ENCODE measurements around the gene CCDC149.
"Not testable (repeated sequence)": the region's sequence is repeated elsewhere in the genome, so short reads cannot be mapped to it uniquely, and the experiment has no call there.

CCDC149 gene

DNA sequence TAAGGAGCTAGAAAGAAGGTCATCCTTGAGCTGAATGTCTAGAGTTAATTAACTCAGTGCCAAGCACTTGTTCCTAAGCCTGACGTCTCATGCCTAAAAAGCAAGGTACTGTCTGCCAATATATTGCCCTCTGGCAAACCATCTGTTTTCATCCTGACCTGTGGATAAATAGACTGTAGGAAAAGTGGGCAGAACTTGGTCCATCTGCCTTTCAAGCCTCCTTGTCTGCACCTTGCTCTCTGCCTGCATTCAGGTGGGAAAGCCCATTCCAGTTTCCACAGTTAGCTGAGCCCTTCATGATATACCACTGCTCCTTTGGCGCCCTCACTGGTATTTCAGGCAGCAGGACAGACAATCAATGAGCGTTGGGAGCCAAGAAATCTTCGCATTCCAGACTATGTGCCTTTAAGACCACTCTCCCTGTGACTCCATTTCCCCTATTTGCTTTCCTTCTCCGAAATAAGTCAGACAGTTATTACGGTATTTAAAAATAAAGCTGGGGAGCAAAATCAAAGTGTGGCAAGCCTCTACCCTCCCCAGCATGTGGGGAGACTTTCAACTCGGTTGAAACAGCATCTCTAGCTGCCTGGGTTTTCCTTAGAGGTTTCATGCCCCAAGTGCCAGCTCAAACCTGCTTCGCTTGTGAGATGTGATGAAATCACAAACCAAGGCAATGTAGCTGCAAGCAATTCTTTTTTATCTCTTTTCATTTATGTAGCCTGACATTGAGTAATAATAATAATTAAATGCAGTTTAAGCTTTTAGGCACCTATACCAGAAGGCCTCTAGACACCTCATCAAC lies 2.5 kb upstream of the CCDC149 start:
- no peak for FAIRE-seq

DNA sequence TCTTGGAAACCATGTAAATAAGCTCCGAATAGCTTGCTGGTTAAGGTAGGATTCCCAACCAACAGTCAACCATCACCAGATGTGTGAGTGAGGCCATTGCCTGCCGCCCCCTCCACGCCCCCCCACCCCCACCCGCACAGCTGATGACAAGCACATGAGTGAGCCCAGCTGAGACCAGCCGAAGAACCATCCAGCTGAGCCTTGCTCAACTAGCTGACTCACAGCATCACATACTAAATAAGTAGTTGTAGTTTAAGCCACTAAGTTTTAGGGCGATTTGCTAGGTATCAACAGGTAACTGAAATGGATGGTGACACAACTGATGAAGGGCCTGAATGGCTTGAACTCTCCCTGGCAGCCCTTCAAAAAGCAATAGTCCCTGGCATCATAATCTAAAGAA lies 1.6 kb upstream of the CCDC149 start:
- no peak for FAIRE-seq

DNA sequence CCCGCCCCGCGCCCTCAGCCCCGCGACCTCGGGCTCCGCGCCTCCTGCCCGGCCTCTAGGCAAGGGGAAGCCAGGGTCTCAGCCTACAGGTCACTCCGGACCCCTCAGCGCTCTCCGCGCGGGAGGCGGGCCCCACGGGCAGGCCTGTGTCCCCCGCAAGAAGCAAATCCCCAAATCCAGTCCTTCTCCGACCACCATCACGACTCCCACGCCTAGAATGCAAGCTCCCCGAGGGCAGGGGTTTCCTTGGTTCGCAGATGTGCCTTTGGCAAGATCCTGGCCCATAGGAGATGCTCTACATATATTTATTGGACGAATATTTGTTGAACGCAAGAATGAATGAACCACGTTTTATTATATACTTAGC lies 260 bp upstream of the CCDC149 start:
- no peak for FAIRE-seq

DNA sequence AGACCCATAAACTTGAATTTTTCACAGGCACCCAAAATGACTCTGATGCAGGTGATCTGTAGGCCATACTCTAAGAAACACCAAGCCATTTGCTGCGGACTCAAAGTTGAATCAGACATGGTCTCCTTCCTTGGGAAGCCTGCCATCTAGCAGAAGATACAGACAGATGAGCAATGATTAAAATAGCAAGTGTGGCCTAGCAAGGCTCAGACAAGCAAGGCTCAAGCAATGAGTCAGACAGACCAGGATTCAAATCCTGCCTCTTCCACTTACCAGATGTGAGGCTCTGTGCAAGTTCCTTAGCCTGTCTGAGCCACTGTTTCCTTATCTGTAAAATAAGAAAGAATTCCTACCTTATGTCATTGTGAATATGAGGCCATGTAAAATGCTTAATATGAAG lies 2.3 kb downstream of the CCDC149 start:
- FAIRE-seq, result no peak

DNA sequence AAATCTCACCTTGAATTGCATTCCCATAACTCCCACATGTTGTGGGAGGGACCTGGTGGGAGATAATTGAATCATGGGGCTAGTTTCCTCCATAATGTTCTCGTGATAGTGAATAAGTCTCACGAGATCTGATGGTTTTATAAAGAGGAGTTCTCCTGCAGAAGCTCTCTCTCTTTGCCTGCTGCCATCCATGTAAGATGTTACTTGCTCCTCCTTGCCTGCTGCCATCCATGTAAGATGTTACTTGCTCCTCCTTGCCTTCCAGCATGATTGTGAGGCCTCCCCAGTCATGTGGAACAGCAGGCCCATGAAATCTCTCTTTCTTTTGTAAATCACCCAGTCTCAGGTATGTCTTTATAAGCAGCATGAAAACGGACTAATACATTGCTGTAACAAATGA lies 3.2 kb downstream of the CCDC149 start:
- not testable (repeated sequence) for FAIRE-seq

DNA sequence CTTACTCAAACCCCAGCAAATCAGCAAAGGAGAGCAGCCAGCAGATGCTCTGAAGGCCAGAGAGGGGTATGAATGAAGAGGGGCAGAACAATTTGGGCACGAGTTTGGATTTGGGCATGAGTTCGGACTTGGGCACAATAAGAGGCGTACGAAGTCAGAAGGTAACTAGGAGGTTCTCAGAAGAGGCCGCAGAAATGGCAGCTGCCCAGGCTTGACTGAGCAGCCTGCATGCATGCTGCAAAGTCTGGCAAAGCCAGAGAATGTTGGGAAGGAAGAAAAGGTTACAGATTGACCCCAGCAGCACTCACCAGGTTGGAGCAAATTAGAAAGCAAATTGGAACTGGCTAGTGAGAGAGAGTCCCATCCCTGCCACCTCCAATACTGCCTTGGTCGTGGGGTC lies 15.2 kb downstream of the CCDC149 start:
- FAIRE-seq, result no peak

DNA sequence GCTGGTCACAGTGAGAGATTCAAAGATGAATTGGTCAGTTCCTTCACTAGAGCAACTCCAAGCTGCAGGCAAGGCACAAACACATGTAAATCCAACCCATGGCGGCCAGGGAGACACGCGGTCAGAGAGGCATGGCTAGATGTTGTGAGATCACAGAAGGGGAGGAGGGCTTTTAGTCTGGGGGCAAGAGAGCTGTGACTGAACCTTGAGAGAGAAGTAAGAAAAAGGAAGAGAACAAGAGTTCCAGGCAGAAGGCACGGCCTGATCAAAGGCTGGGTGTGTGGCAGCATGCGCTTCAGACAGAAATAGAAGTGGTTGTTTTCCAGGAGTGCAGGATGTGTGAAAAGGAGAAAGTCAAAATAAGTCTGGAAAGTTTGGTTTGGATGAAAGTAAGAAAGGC lies 15.9 kb downstream of the CCDC149 start:
- no peak for FAIRE-seq

DNA sequence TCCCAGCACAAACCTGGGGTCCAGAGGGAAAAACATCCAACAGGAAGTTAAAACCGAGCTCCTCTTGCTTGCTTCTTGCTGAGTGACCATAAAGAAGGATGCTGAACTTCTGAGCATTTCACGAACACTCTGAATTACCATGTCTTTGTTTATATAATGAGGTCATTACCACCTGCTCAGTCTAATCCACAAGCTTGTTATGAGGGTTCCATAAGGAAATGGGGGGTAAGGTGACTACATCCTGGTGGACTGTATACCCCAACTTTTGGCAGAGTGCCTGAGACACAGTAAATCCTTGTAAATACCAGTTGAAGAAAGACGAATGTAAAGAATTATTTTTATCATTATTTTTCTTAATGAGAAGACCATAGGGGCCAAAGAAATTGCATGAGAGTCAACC lies 16.8 kb downstream of the CCDC149 start:
- no peak for FAIRE-seq

DNA sequence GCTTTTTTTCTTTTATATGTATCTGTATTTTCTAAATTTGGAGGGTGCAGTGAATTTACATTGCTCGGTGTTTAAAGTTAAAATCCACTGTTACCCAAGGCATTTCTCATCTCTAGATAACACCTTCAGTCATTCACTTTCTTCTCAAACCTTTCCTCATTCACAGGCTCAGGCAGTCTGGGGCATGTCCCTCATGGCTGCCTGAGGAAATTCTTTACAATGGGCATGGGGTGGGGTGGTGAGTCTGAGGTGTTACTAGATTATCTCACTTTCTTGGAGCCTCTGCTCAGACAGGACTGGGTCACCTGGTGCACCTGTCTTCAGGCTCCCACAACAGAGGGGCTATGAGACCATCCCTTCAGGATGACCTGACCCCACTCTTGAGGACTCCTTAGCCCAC lies 17.4 kb downstream of the CCDC149 start:
- no peak for FAIRE-seq

DNA sequence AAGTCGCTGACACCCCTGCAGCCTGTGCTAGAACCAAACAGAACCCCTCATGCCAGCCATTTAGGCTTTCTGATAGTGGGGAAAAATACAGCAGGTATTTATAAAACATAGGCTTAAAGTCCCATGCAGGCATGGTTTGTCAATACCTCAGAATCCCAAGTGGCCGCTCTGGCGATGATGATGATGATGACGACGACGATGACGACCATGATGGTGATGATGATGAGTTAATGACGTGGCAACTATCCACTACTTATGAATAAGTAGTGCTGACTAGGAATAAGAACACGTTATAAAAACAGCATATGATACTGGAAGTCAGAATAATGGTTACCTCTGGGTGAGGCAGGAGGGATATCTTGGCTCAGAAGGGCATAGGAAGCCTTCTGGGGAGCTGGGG lies 18.0 kb downstream of the CCDC149 start:
- no peak for FAIRE-seq

DNA sequence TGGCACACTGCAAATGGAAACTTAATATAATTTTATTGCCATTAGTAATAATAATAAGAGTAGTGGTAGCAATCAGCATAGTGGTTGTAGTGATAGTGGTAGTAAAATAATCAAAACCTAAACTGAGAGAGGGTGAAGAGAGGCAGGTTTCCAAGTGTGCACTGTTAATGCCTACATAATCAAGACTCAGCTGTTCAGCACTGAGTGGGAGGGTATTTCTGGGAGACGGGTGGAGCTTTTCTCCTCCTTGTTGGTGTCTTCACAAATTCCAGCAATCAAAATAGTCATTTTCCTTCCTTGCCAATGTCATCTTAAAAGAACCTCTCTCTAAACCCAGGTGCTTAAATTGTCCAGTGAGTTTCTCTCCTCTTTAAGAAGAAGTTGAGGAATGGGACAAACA lies 18.6 kb downstream of the CCDC149 start:
- no peak for FAIRE-seq

DNA sequence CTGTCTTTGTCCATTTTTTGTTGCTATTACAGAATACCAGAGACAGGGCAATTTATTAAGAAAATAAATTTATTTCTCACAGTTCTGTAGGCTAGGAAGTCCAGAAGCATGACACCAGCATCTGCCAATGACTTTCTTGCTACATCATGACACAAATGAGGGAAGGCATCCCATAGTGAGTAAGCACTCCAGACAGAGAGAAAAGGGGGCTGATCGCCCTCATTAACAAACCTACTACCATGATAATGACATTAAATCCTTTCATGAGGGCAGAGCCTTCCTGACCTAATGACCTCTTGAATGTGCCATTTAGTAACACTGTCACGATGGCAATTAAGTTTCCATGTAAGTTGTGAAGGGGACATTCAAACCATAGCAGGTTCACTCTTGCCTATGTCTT lies 20.1 kb downstream of the CCDC149 start:
- FAIRE-seq, result no peak

DNA sequence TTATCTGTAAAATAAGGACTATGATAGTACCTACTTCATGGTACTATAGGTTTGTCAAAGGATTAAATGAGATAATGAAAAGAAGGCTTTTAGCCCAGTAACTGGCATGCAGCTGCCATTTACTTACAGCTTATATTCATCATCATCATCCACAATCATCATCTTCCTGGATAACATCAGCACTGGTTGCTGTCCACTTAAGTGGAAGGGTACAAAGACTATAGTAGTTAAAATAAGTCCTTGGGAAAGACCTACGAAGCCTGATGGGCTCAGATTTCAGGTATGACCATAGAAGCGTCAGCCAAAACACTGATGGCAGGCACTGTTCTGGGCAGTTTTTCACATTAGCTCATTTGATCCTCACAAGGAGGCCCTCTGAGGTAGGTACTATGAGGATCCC lies 20.6 kb downstream of the CCDC149 start:
- no peak for FAIRE-seq

DNA sequence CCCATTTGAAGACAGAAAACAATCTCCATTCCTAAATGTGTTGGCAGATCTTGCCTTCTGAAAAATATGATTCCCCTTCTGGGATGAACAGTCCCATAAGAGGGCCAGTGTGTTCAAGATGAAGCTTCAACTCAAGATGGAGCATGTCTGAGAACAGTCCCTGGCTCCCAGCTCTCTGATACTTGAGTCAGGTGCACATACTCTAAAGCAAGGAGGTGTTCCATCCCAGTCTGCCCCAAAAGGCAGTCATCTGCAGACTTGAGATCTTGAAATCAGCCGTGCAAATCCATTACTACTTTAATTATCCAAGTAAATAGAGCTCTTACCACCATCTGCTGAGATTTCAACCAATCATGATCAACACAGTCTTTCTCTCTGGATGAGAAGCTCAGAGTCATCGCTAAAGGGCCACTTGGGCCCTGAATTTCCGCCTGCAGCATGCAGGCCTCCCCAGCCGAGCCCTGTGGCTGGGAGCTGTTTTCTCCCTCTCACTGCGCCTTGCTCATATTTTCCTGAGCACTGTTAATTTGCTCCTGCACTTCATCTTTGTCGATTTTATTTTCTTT lies 22.2 kb downstream of the CCDC149 start:
- FAIRE-seq, result no peak

DNA sequence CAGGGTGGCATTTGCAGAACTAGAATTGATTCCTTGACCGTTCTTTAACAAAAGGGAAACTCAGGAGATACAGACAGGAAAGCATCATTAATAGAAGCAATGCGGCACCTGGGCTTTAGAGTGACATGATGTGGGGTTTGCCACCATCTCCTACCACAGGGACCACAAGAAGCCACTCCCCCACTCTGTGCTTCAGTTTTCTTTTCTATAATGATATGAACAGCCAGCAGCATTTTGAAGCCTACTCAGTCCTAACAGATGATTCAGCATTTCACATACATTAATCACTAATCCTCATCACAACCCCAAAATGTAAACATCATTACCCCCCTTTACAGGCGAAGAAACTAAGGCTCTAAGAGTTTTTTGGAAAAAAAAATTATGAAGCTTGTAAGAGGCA lies 22.9 kb downstream of the CCDC149 start:
- no peak for FAIRE-seq

DNA sequence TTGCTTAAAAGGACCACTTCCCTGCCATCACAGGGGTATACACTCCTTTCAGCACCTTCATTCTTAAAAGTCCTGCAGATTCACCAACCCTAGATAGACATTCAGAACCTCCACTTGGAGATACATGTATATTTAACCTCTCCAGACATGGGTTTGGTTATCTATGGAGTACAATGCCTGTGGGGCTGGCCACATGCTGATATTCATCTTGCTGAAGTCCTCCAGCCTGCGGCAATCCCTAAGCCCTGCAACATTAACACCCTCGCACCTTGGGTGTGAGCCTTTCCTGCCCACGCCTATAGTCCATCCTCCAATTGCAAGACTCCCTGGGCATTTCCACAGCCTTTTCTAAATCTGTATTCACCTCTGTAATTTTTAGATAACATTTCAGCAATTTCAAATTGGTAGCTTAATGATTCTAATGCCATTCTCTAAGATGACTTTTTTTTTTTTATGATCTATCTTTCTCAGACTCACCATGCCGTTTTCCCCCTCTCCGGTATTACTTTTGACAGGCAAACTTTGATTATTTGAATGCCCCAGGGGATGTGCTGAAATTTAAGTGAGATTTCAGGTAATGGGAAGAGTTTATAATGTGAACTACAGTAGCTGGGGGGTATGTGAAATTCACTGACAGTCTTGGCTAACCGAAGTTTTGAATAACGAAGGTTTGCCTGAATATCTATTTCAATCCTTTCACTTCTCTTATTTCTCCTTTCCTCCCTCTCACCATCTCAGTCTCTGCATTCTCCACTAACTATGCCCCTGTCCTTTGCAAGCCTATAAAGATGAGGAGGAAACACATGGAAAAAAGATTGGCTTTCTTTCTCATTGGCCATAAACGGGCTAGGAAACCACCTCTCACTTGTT lies 24.1 kb downstream of the CCDC149 start:
- no peak for FAIRE-seq

DNA sequence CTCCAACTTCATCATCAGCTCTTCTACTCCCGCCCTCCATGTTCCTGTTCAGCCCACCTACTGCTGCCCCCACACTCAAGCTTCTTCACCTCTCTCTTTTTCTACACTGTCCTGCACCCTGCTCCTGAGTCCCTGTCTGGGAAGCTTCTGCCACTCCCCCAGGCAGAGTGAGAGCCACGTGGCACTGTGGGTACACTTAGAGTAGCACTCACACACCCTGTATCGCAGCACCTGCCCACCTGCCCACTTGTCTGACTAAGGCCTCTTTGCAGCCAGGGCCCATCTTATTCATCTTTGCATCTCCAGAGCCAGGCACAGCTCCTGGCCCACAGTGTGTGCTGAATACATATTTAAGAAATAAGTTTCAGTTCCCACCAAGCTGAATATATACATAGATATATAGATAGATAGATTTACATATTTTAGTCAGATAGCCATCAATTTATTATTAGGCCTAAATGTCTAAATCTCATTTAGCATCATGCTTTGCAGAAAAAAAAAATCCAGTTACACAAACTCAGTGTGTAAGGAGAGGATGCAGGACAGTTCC lies 24.9 kb downstream of the CCDC149 start:
- no peak for FAIRE-seq

DNA sequence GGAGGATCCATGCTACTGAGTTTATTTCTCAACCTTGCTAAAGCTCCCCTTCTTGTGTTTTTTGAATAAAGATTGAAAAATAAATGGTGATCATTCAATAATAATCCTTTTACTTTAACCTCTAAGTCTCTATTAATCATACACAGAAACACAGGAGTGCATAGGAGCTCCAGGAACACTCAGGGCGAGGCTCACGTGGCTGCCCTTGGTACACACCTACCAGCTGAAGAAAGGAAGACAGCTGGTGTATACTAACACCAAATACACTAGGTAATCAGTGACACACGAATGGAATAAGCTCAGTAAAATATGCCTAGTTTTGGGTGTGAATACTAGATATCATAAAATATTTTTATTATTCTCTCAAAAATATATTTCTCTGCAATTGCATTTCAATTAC lies 26.2 kb downstream of the CCDC149 start:
- no peak for FAIRE-seq

DNA sequence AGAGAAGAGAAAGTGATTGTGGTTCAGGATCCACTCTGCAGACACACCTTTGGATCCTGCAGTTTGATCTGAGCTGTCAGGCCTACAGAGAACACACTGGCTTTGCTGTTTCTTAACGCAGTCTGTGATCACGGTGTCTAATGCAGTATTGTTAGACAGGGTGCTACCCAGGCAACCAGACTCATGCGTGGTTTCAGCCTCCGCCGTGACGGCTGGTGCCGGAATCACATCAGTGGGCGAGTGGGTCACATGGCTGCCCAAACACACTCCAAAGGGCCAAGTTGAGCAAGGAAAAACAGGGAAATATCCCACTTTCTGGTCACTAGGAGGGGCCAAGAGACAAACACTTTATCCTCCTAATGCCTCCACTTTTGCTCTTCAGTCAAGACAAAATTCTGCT lies 27.5 kb downstream of the CCDC149 start:
- no peak for FAIRE-seq

DNA sequence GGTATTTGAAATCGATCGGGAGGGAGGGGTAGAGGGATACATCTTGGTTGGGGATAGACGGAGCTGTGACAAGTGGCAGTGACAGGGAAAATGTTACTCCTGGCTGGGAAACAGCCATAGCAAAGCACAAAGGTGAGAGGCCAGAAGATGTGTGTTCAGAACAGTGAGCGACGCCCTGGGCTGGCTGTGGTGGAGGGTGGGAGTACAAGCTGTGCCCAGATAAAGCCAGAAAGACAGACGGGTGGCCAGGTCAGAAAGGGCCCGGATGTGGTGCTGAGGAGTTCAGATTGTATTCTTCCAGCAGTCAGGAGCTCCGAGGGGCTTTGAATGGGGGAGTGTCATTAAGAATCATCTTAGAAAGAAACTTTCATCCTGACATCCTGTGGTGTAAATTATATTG lies 27.9 kb downstream of the CCDC149 start:
- FAIRE-seq, result no peak

DNA sequence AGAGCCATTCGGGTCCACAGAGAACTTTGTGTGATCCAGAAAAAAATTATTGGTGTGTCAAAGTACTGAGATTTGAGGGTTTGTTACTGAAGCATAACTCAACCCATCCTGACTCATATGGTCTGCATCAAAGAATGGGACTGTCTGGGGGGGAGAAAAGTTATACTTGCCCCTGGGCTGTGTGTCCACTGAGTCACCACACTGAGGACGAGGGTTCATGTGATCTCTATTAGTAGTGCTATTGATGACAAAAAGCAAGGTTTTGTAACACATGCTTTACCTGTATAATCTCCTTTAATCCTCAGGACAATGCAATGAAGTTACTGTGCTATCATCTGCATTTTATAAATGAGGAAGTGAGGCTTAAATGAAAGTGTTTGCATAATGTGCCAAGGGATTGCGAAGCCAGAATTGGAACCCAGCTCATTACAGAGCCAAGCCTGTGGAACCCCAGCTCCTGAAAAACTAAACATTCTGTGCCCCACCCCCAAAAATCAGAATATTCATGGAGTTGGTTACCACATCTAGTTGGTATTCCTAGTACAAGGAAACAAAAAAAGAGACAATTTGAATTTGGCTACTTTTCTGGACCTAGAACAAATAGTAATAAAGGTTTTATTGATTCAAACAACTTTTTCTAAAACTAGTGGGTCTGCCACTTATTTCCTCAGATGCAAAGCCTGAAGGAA lies 31.2 kb downstream of the CCDC149 start:
- no peak for FAIRE-seq

DNA sequence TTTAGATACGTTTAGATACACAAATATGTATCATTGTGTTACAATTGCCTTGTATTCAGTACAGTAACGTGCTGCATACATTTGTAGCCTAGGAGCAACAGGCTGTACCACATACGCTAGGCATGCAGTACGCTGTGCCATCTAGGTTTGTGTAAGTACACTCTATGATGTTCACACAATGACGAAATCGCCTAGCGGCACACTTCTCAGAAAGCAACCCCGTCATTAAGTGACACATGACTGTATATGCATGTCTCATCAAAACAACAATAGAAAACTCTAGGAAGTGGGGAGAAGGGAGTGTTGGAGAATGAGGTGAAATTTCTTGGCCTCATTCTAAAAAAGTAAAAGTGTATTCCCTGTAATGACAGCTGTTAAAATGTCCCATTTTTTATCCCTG lies 32.7 kb downstream of the CCDC149 start:
- FAIRE-seq, result no peak

DNA sequence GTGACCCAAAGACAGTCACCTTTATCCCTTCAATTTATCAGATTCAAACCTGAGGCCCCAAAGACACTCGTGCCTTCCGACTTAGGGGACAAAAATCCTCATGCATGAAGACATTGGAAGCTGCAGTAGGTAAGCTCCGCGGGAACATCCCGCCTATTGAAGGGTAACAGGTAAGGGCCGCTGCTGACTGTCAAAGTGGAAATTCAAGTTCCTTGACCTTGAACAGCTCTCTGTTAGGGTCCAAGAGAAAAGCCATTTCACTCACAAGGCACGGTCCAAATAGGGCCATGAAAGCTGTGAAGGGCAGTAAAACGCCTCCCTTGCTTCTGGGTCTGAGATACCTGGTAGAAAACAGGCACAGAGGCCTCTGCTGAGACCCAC lies 34.2 kb downstream of the CCDC149 start:
- FAIRE-seq, result no peak
